ENCODE measurements around the gene LTA.
A peak's percentile ranks its signal among the peaks of the same experiment; 100 is the strongest.

Gene LTA

GRCh38 chr6:31569861-31570536, 2.1 kb upstream of the LTA start:
- no peak for DNase-seq (ENCODE audit: low read depth in 2 of 2)

DNA sequence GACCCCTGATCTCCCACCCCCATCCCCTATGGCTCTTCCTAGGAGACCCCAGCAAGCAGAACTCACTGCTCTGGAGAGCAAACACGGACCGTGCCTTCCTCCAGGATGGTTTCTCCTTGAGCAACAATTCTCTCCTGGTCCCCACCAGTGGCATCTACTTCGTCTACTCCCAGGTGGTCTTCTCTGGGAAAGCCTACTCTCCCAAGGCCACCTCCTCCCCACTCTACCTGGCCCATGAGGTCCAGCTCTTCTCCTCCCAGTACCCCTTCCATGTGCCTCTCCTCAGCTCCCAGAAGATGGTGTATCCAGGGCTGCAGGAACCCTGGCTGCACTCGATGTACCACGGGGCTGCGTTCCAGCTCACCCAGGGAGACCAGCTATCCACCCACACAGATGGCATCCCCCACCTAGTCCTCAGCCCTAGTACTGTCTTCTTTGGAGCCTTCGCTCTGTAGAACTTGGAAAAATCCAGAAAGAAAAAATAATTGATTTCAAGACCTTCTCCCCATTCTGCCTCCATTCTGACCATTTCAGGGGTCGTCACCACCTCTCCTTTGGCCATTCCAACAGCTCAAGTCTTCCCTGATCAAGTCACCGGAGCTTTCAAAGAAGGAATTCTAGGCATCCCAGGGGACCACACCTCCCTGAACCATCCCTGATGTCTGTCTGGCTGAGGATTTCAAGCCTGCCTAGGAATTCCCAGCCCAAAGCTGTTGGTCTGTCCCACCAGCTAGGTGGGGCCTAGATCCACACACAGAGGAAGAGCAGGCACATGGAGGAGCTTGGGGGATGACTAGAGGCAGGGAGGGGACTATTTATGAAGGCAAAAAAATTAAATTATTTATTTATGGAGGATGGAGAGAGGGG, 1.4 kb downstream of the LTA start:
- no peak for DNase-seq (ENCODE audit: low read depth in 2 of 2)

DNA sequence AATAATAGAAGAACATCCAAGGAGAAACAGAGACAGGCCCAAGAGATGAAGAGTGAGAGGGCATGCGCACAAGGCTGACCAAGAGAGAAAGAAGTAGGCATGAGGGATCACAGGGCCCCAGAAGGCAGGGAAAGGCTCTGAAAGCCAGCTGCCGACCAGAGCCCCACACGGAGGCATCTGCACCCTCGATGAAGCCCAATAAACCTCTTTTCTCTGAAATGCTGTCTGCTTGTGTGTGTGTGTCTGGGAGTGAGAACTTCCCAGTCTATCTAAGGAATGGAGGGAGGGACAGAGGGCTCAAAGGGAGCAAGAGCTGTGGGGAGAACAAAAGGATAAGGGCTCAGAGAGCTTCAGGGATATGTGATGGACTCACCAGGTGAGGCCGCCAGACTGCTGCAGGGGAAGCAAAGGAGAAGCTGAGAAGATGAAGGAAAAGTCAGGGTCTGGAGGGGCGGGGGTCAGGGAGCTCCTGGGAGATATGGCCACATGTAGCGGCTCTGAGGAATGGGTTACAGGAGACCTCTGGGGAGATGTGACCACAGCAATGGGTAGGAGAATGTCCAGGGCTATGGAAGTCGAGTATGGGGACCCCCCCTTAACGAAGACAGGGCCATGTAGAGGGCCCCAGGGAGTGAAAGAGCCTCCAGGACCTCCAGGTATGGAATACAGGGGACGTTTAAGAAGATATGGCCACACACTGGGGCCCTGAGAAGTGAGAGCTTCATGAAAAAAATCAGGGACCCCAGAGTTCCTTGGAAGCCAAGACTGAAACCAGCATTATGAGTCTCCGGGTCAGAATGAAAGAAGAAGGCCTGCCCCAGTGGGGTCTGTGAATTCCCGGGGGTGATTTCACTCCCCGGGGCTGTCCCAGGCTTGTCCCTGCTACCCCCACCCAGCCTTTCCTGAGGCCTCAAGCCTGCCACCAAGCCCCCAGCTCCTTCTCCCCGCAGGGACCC, 2.3 kb downstream of the LTA start:
- no peak for DNase-seq (ENCODE audit: low read depth in 2 of 2)

DNA sequence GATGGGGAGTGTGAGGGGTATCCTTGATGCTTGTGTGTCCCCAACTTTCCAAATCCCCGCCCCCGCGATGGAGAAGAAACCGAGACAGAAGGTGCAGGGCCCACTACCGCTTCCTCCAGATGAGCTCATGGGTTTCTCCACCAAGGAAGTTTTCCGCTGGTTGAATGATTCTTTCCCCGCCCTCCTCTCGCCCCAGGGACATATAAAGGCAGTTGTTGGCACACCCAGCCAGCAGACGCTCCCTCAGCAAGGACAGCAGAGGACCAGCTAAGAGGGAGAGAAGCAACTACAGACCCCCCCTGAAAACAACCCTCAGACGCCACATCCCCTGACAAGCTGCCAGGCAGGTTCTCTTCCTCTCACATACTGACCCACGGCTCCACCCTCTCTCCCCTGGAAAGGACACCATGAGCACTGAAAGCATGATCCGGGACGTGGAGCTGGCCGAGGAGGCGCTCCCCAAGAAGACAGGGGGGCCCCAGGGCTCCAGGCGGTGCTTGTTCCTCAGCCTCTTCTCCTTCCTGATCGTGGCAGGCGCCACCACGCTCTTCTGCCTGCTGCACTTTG, 3.3 kb downstream of the LTA start, which contains the start of gene TNF:
TSS of gene TNF (plus strand) at position 231 of the 567 bp plus-strand sequence. CDS start at position 408, 177 bp downstream.
- DNase-seq (ENCODE audit: low read depth in 2 of 2): peak; percentile 76 to 83

GRCh38 chr6:31575952-31576685, 4.0 kb downstream of the LTA start:
- DNase-seq (ENCODE audit: low read depth in 2 of 2): no peak

DNA sequence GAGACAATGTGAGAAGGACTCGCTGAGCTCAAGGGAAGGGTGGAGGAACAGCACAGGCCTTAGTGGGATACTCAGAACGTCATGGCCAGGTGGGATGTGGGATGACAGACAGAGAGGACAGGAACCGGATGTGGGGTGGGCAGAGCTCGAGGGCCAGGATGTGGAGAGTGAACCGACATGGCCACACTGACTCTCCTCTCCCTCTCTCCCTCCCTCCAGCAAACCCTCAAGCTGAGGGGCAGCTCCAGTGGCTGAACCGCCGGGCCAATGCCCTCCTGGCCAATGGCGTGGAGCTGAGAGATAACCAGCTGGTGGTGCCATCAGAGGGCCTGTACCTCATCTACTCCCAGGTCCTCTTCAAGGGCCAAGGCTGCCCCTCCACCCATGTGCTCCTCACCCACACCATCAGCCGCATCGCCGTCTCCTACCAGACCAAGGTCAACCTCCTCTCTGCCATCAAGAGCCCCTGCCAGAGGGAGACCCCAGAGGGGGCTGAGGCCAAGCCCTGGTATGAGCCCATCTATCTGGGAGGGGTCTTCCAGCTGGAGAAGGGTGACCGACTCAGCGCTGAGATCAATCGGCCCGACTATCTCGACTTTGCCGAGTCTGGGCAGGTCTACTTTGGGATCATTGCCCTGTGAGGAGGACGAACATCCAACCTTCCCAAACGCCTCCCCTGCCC, 4.9 kb downstream of the LTA start:
- no peak for DNase-seq (ENCODE audit: low read depth in 2 of 2)

DNA sequence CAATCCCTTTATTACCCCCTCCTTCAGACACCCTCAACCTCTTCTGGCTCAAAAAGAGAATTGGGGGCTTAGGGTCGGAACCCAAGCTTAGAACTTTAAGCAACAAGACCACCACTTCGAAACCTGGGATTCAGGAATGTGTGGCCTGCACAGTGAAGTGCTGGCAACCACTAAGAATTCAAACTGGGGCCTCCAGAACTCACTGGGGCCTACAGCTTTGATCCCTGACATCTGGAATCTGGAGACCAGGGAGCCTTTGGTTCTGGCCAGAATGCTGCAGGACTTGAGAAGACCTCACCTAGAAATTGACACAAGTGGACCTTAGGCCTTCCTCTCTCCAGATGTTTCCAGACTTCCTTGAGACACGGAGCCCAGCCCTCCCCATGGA, 5.5 kb downstream of the LTA start:
- no peak for DNase-seq (ENCODE audit: low read depth in 2 of 2)

GRCh38 chr6:31578184-31579118, 6.4 kb downstream of the LTA start:
- no peak for DNase-seq (ENCODE audit: low read depth in 2 of 2)

DNA sequence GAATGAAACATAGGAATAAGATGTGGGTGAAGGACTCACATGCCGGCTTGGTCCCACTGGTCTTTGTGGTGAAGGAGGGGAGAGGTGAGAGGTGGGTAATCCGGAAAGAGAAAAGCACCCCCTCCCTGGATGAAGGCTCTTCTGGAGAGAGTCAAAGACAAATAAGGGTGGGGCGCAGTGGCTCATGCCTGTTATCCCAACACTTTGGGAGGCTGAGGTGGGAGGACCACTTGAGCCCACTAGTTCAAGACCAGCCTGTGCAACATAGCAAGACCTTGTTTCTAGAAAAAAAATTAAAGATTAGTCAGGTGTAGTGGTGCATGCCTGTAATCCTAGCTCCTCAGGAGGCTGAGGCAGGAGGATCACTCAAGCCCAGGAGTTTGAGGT, 7.0 kb downstream of the LTA start:
- DNase-seq (ENCODE audit: low read depth in 2 of 2): no peak

DNA sequence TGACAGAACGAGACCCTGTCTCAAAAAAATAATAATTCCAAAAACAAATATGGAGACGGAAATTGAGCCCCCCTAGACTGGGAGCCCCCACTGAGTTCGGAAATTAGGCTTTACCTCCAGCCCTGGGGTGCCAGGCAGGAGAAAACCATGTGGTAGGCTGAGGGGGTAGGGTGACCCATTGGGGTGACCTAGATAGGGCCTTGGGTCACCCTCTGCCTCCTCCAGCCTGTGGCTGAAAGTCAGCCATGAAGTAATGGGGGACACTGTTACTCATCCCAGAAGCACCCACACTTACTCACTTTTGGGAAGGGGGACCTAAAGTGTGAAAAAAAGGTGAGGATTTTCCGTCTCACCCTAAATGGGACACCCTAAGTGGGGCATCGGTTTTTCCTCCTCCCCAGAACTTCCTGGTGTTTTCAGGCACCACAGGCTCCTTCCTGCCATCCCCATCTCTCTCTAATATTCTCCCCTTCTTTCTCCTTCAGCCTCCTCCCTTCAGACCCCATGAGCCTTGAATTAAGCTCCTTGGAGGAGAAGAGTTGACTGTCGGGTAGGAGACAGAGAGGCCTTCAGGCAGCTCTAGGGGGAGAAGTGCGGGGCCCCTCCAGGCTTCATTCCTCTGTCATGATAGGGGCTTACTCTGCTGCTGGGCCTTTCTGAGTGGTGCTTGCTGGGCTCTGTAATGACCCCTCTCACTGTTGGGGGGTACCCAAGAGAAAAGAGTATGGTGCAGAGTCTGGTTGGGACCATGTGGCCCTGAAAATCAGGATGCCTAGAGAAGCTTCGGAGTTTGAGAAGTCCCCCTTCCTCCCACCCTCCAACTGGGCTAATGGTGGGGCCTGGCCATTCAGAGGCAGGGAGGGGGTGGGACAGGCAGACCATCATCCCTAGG, 7.7 kb downstream of the LTA start:
- DNase-seq (ENCODE audit: low read depth in 2 of 2): no peak

- DNase-seq (ENCODE audit: low read depth in 2 of 2): no peak
Observed at GRCh38 chr6:31580438-31580740, 8.3 kb downstream of the LTA start.

- peak; percentile 85 to 87 for DNase-seq (ENCODE audit: low read depth in 2 of 2)
Observed at GRCh38 chr6:31580807-31581433, 8.8 kb downstream of the LTA start.

DNA sequence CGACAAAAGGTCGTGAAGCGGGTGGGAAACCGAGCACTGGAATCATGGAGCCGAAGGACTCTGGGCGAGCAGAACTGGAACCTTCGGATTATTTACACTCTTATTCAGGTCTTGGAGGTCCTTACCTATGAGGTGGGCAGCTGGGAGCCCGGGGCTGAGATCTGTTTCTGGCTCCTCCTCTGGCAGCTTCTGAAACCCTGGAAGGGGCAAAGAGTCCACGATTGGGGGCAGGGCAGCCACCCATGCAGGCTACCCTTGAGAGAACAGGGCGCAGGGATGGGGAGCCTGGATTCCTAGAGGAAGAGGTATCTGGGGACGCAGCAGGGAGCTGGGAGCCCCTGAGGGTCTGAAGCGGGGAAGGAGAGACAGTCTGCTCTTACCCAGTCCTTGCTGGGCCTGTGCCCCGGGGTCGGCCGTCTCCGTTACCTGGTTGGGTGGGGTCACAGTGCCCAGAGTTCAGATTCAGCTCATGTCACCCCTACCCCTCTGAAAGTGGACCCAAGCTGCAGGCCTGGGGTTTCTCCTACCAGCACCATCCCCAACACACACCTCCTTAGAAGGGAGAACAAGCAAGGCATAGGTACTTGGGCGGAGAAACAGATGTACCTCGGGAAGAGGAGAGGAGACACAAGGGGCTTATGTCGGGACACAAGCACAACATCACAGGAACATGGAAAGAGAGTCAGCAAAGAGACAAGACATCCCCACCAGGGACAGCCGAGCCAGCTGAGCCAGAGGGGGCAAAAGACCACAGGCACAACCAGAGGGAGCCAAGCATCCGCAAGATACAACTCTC, 9.5 kb downstream of the LTA start:
- no peak for DNase-seq (ENCODE audit: low read depth in 2 of 2)

DNA sequence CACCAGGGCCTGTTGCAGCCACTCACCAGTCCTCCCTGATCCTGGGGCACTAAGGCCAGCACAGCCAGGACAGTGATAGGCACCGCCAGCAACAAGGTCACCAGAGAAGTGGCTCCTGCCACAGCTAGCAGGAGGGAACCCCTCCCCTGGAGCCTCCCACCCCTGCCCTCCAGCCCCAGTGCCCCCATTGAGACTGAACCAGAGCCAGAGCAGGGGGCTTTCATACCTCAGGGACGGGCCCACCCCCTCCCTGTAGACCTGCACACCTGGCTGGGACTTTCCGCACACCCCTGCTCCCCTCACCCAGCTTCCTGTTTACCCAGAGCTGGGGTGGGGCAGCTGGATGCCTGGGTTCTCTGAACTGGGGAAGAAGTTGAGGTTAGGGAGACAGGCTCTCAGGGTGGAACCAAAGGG, 10.1 kb downstream of the LTA start, which contains the start of gene LTB:
TSS of gene LTB (minus strand) at position 195 of the 414 bp plus-strand sequence. CDS start at position 188, 7 bp downstream.
- no peak for DNase-seq (ENCODE audit: low read depth in 2 of 2)

- DNase-seq (ENCODE audit: low read depth in 2 of 2): no peak
Observed at GRCh38 chr6:31585491-31585890, 13.4 kb downstream of the LTA start.

- DNase-seq (ENCODE audit: low read depth in 2 of 2): no peak
Observed at GRCh38 chr6:31586008-31586407, 13.9 kb downstream of the LTA start, which contains the start of gene LST1. Gene LST1, plus strand, starts transcription at chr6:31586277. Its CDS starts 1,023 bp downstream, at chr6:31587300.
